ENCODE results near the gene PRCD. TPM values are rescaled to one million over a fixed set of nuclear protein-coding genes. Genes with fewer than 3 reads are reported as not detected.

The PRCD gene
- total and polyA plus RNA-seq, 8 donors = 0.55 to 7.3 (median 1.1) TPM

Other genes starting within 250 kb of the PRCD start
- 1 to 10 TPM in 5 of 6 donors, under 1 TPM in 1; 0.81 to 2.6 (median 1.6) TPM for gene QRICH2, start 231.8 kb upstream of the PRCD start, total RNA-seq
- gene QRICH2, start 231.8 kb upstream of the PRCD start, polyA plus RNA-seq = 1 to 10 TPM; 7.4 to 9.2 TPM
- gene PRPSAP1, start 186.1 kb upstream of the PRCD start, total RNA-seq = 10 to 100 TPM; 18.5 to 39.7 (median 24.3) TPM
- gene PRPSAP1, start 186.1 kb upstream of the PRCD start, polyA plus RNA-seq = 10 to 100 TPM; 26.2 to 43.3 TPM
- gene SPHK1, start 155.4 kb upstream of the PRCD start, total RNA-seq = 10 to 100 TPM in 2 of 6 donors, 1 to 10 TPM in 4; 5.1 to 25.4 (median 8.5) TPM
- gene SPHK1, start 155.4 kb upstream of the PRCD start, polyA plus RNA-seq = 10 to 100 TPM; 30.9 to 46.3 TPM
- gene UBE2O, start 86.9 kb upstream of the PRCD start, total RNA-seq = 10 to 100 TPM; 10.4 to 19.8 (median 14.3) TPM
- 10 to 100 TPM; 16.3 to 17.3 TPM for gene UBE2O, start 86.9 kb upstream of the PRCD start, polyA plus RNA-seq
- gene AANAT, start 72.4 kb upstream of the PRCD start, total RNA-seq = under 1 TPM in 1 of 6 donors, not detected in 5; 0.16 TPM
- under 1 TPM in 1 of 2 donors, not detected in 1; 0.23 TPM for gene AANAT, start 72.4 kb upstream of the PRCD start, polyA plus RNA-seq
- 10 to 100 TPM; 19.0 to 50.1 (median 22.4) TPM for gene RHBDF2, start 38.6 kb upstream of the PRCD start, total RNA-seq
- 10 to 100 TPM; 18.0 to 41.8 TPM for gene RHBDF2, start 38.6 kb upstream of the PRCD start, polyA plus RNA-seq
- 10 to 100 TPM in 1 of 6 donors, 1 to 10 TPM in 5; 2.6 to 15.7 (median 6.5) TPM for gene CYGB, start 2.3 kb upstream of the PRCD start, total RNA-seq
- gene CYGB, start 2.3 kb upstream of the PRCD start, polyA plus RNA-seq = 10 to 100 TPM in 1 of 2 donors, 1 to 10 TPM in 1; 9.8 to 10.3 TPM
- gene ST6GALNAC2, start 45.8 kb downstream of the PRCD start, total RNA-seq = 10 to 100 TPM in 1 of 6 donors, 1 to 10 TPM in 5; 5.0 to 11.4 (median 5.9) TPM
- 10 to 100 TPM in 1 of 2 donors, 1 to 10 TPM in 1; 8.1 to 15.0 TPM for gene ST6GALNAC2, start 45.8 kb downstream of the PRCD start, polyA plus RNA-seq
- 1 to 10 TPM in 3 of 6 donors, under 1 TPM in 3; 0.35 to 4.9 (median 1.3) TPM for gene ST6GALNAC1, start 103.7 kb downstream of the PRCD start, total RNA-seq
- 1 to 10 TPM in 1 of 2 donors, under 1 TPM in 1; 0.34 to 1.5 TPM for gene ST6GALNAC1, start 103.7 kb downstream of the PRCD start, polyA plus RNA-seq
- 100 to 1,000 TPM in 1 of 6 donors, 10 to 100 TPM in 5; 32.0 to 102 (median 43.7) TPM for gene MXRA7, start 170.9 kb downstream of the PRCD start, total RNA-seq
- 100 to 1,000 TPM in 1 of 2 donors, 10 to 100 TPM in 1; 38.9 to 137 TPM for gene MXRA7, start 170.9 kb downstream of the PRCD start, polyA plus RNA-seq
- gene JMJD6, start 186.6 kb downstream of the PRCD start, total RNA-seq = 10 to 100 TPM; 12.4 to 18.2 (median 15.1) TPM
- gene JMJD6, start 186.6 kb downstream of the PRCD start, polyA plus RNA-seq = 10 to 100 TPM; 30.3 to 54.0 TPM
- 10 to 100 TPM; 14.4 to 23.4 (median 19.9) TPM for gene METTL23, start 186.8 kb downstream of the PRCD start, total RNA-seq
- 10 to 100 TPM; 23.2 to 34.1 TPM for gene METTL23, start 186.8 kb downstream of the PRCD start, polyA plus RNA-seq
- 10 to 100 TPM; 41.6 to 87.0 (median 62.1) TPM for gene SRSF2, start 197.3 kb downstream of the PRCD start, total RNA-seq
- 100 to 1,000 TPM in 1 of 2 donors, 10 to 100 TPM in 1; 74.5 to 144 TPM for gene SRSF2, start 197.3 kb downstream of the PRCD start, polyA plus RNA-seq
- gene MFSD11, start 198.1 kb downstream of the PRCD start, total RNA-seq = 10 to 100 TPM in 3 of 6 donors, 1 to 10 TPM in 3; 8.3 to 14.6 (median 10.1) TPM
- 10 to 100 TPM in 1 of 2 donors, 1 to 10 TPM in 1; 5.9 to 13.4 TPM for gene MFSD11, start 198.1 kb downstream of the PRCD start, polyA plus RNA-seq

All from pancreas (tissue), 8 donors.